Suprapubic skin (tissue), 4 donors: ENCODE data around the gene TAOK2. TPM values are rescaled to one million over a fixed set of nuclear protein-coding genes. Genes with fewer than 3 reads are reported as not detected.

Experiments used
- DNase-seq, 2 donors: peaks; one replicate each; pipeline ENCODE4 v3.0.0-alpha.2; 2019; ENCODE audit warnings: low spot score in 2 of 2
- H3K27ac ChIP-seq: fragments of 200-600 bp; sonication (generic); one replicate; pipeline ENCODE4 v1.5.1; 2019
- H3K27me3 ChIP-seq: fragments of 200-600 bp; sonication (generic); one replicate; pipeline ENCODE4 v1.5.1; 2019
- H3K36me3 ChIP-seq: fragments of 200-600 bp; sonication (generic); one replicate; pipeline ENCODE4 v1.5.1; 2019
- H3K4me1 ChIP-seq: fragments of 200-600 bp; sonication (generic); one replicate; pipeline ENCODE4 v1.5.1; 2019
- H3K4me3 ChIP-seq: fragments of 200-600 bp; sonication (generic); one replicate; pipeline ENCODE4 v1.5.1; 2019; ENCODE audit warnings: mild to moderate bottlenecking
- H3K9me3 ChIP-seq: fragments of 200-600 bp; sonication (generic); one replicate; pipeline ENCODE4 v1.5.1; 2019
- CTCF ChIP-seq, 2 donors: fragments of 200-600 bp in 1 of 2; fragments of 450-650 bp in 1 of 2; sonication (generic) in 1 of 2; IDR thresholded peaks; one replicate each; pipeline ENCODE4 v1.5.1; 2016 to 2019; ENCODE audit warnings: antibody characterized with exemption in 2 of 2, mild to moderate bottlenecking in 1 of 2, moderate library complexity in 1 of 2
- EP300 ChIP-seq: sonication (generic); formaldehyde crosslinking; IDR thresholded peaks from one replicate; pipeline ENCODE4 v1.6.1; 2017; ENCODE audit warnings: antibody characterized with exemption
- POLR2A ChIP-seq, 2 donors: fragments of 450-650 bp; IDR thresholded peaks; one replicate each; pipeline ENCODE4 v1.6.1; 2017; ENCODE audit warnings: antibody characterized with exemption in 2 of 2, mild to moderate bottlenecking in 2 of 2, moderate library complexity in 2 of 2
- POLR2AphosphoS5 ChIP-seq, 3 donors: sonication (generic); formaldehyde crosslinking; IDR thresholded peaks; one replicate each; pipeline ENCODE4 v1.6.1; 2017; ENCODE audit warnings: antibody characterized with exemption in 3 of 3
- WGBS: methylation state at CpG from one replicate; pipeline ENCODE4 v1.1.5; 2018; 5-methylcytosine and 5-hydroxymethylcytosine counted together
- total RNA-seq, 4 donors: library from RNA; depleted of rRNA; stranded (reverse); fragments of >200 nt; gene quantifications; one replicate each; pipeline ENCODE4 v1.1.0, GENCODE V29; 2016

Gene TAOK2
- total RNA-seq, 4 donors from 2014 or later: 29.1 to 54.4 (median 39.1) TPM

GRCh38 chr16:30025156-30025555, 51.5 kb downstream of the TAOK2 start:
- no peak for DNase-seq
- no peaks in the 10 kb centered on the region for H3K9me3 ChIP-seq
- 74% methylated on average over 18 of the region's 20 CpGs for WGBS
- TF ChIP-seq CTCF (IDR thresholded peaks at IDR 0.05) (no peak), POLR2A (IDR thresholded peaks at IDR 0.05) (no peak), EP300 (no peak), POLR2AphosphoS5 (IDR thresholded peaks at IDR 0.05) (no peak)
- H3K27me3 ChIP-seq: peaks cover 53% of the 10 kb centered on the region
- H3K27ac ChIP-seq: no peak overlapping the region
- no peaks in the 10 kb centered on the region for H3K36me3 ChIP-seq
- no peak overlapping the region for H3K4me3 ChIP-seq
- peaks cover 10% of the 10 kb centered on the region for H3K4me1 ChIP-seq

GRCh38 chr16:30025574-30025973, 51.9 kb downstream of the TAOK2 start:
- DNase-seq: no peak
- no peak overlapping the region for H3K4me3 ChIP-seq
- H3K27ac ChIP-seq: no peak overlapping the region
- H3K27me3 ChIP-seq: peaks cover 57% of the 10 kb centered on the region
- H3K36me3 ChIP-seq: no peaks in the 10 kb centered on the region
- TF ChIP-seq EP300 (no peak), POLR2A (IDR thresholded peaks at IDR 0.05) (no peak), POLR2AphosphoS5 (IDR thresholded peaks at IDR 0.05) (no peak), CTCF (IDR thresholded peaks at IDR 0.05) (no peak)
- WGBS: 63% methylated on average over 3 of the region's 7 CpGs
- peaks cover 11% of the 10 kb centered on the region for H3K4me1 ChIP-seq
- H3K9me3 ChIP-seq: no peaks in the 10 kb centered on the region

GRCh38 chr16:30026449-30026848, 52.8 kb downstream of the TAOK2 start:
- DNase-seq: no peak

GRCh38 chr16:30027588-30028437, 54.1 kb downstream of the TAOK2 start:
- 40% methylated on average over 12 of the region's 13 CpGs for WGBS
- no peak overlapping the region for H3K4me3 ChIP-seq
- DNase-seq: no peak
- H3K27ac ChIP-seq: no peak overlapping the region
- H3K36me3 ChIP-seq: no peaks in the 10 kb centered on the region
- peaks cover 77% of the 10 kb centered on the region for H3K27me3 ChIP-seq
- H3K4me1 ChIP-seq: peaks cover 8% of the 10 kb centered on the region
- no peak for TF ChIP-seq CTCF (IDR thresholded peaks at IDR 0.05)
- TF ChIP-seq POLR2A (IDR thresholded peaks at IDR 0.05): no peak
- TF ChIP-seq EP300: no peak
- TF ChIP-seq POLR2AphosphoS5 (IDR thresholded peaks at IDR 0.05): no peak
- H3K9me3 ChIP-seq: no peaks in the 10 kb centered on the region

More at GRCh38 chr16:30026449-30026848, 52.8 kb downstream of the TAOK2 start:
- H3K9me3 ChIP-seq: no peaks in the 10 kb centered on the region
- H3K27me3 ChIP-seq: peaks cover 66% of the 10 kb centered on the region
- H3K27ac ChIP-seq: no peak overlapping the region
- no peak overlapping the region for H3K4me3 ChIP-seq
- no peaks in the 10 kb centered on the region for H3K36me3 ChIP-seq
- 90% methylated on average over 10 of the region's 18 CpGs for WGBS
- peaks cover 13% of the 10 kb centered on the region for H3K4me1 ChIP-seq
- TF ChIP-seq CTCF (IDR thresholded peaks at IDR 0.05) (no peak), EP300 (no peak), POLR2A (IDR thresholded peaks at IDR 0.05) (no peak), POLR2AphosphoS5 (IDR thresholded peaks at IDR 0.05) (no peak)

GRCh38 chr16:30028438-30029076, 54.9 kb downstream of the TAOK2 start:
- peaks cover 8% of the 10 kb centered on the region for H3K4me1 ChIP-seq
- peaks cover 85% of the 10 kb centered on the region for H3K27me3 ChIP-seq
- no peak for TF ChIP-seq POLR2AphosphoS5 (IDR thresholded peaks at IDR 0.05)
- no peaks in the 10 kb centered on the region for H3K36me3 ChIP-seq
- no peak overlapping the region for H3K27ac ChIP-seq
- WGBS: 20% methylated on average over 10 of the region's 18 CpGs
- no peak for DNase-seq
- no peaks in the 10 kb centered on the region for H3K9me3 ChIP-seq
- H3K4me3 ChIP-seq: no peak overlapping the region
